Activated effector memory CD4-positive, alpha-beta T cell treated with anti-CD3 and anti-CD28 coated beads, Interleukin-2, amount 50 U/mL, for 16 hours (primary cell): ENCODE data around the gene CYP4F2.
"Not testable (repeated sequence)": the region's sequence is repeated elsewhere in the genome, so short reads cannot be mapped to it uniquely, and the experiment has no call there.

Source experiments
- DNase-seq: peaks from one replicate; pipeline ENCODE4 v3.0.0-alpha.2; 2020

CYP4F2 gene, protein sequence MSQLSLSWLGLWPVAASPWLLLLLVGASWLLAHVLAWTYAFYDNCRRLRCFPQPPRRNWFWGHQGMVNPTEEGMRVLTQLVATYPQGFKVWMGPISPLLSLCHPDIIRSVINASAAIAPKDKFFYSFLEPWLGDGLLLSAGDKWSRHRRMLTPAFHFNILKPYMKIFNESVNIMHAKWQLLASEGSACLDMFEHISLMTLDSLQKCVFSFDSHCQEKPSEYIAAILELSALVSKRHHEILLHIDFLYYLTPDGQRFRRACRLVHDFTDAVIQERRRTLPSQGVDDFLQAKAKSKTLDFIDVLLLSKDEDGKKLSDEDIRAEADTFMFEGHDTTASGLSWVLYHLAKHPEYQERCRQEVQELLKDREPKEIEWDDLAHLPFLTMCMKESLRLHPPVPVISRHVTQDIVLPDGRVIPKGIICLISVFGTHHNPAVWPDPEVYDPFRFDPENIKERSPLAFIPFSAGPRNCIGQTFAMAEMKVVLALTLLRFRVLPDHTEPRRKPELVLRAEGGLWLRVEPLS

DNA sequence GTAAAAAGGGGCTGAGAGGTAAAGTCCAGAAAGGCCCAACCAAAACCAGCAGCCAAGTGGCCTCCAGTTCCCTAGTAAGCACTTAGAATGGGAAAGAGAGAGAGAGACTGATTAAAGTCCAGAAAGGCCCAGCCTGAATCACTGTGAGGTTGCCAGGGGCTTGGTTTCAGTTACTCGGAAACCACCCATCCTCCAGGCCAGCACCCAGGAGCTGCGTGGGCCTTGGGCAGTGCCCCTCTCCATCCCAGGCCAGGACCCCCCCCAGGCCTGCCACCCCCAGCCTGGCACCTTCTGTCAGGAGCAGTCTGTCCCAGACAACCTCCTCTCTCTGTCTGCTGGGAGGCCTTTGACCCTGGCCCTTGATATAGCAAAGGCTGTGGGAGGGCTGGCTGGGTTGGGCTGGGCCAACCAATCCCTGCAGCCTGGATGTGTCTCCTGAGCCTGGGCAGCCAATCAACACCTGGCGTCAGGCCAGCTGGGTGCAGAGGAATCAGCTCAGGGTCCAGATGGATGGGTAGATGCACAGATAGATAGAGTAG lies at the start of gene CYP4F2:
Gene CYP4F2 (minus strand): TSS at position 337 of the 539 bp plus-strand sequence. CDS start 463 bp downstream, outside the sequence.
- DNase-seq: no peak

DNA sequence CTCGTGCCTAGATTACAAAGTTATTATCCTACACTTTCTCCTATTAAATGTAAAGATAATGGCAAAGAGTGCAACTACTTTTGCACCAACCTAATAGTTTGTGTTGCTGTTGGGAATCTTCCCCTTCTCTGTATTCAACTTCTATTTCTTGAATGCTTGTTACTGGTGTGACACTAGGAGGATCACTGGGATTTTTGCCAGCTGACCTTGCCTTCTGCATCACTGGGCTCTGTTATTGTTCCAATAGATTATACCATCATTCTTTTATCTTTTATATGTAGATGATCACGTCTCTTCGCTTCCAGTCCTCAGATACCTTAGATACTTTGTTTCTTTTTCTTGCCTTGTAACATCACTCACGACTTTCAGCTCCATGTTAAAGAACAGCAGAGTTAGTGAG lies 47.4 kb upstream of the CYP4F2 start:
- DNase-seq: no peak

DNA sequence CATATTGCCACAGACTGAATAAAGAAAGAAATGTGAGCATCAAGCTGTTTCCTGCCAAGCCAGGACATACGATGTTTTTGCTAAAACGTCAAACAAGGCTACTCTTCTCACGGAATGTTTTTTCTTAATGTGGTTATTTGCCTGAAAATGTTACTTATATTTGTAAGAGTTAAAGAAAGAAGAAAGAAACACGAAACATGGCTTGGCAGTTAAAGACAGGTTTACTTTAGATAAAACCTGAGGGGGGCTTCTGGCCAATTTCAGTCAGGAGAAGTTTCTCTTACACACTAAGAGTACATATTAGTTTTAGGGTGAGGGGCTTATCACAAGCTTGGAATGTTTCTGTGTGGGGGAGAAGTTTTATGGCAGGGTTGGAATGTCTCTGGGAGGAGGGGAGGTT lies 46.5 kb upstream of the CYP4F2 start:
- DNase-seq: no peak

DNA sequence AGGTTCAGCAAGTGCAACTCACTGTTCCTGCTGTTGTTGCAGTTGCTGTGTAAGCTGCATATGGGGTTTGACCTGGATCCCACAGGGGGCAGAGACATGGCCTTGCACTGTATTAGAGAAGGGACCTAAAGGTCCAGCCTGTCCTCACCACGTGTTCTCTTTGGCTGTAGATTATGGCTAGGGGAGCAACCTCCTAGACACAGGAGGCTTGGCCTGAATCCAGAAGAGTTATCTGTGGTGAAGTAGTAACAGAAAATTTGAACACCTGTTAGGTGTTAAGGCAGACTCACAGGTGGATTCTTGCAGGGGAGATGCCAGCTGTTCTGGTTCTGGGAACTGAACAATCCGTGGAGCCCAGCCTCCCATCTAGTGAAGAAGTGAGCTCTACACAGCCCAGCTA lies 39.9 kb upstream of the CYP4F2 start:
- peak; percentile 14 for DNase-seq

DNA sequence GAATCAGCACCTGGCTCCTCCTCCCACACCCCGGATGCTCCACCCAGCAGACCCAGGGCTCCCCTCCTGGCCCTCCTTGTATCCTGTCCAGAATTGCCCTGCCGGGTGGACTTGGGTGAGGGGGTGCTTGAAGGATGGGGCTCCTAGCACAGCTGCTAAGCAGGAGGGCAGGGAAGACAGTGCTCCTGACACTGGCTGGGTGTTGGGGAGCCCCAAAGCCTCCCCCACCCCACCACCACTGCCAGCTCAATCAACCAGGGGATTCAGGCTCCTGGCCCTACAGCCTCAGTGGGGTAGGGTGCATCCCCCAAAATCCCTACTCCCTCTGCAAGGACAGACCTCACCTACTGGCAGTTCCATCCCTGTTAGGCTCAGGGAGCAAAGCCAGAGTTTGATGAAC lies 39.1 kb upstream of the CYP4F2 start:
- DNase-seq: peak; percentile 30

DNA sequence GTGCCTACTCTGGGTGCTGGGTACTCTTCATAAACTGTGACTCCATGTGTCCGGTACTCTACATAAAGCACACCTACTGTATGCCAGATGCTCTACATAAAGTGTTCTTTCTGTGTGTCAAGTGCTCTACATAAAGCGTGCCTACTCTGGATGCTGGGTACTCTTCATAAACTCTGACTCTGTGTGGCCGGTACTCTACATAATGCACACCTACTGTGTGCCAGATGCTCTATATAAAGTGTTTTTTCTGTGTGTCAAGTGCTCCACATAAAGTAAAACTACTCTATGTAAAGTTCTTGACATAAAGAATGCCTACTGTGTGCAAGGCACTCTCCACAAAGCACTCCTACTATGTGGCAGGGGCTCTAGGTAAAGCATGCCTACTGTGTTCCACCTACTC lies 38.3 kb upstream of the CYP4F2 start:
- no peak for DNase-seq

DNA sequence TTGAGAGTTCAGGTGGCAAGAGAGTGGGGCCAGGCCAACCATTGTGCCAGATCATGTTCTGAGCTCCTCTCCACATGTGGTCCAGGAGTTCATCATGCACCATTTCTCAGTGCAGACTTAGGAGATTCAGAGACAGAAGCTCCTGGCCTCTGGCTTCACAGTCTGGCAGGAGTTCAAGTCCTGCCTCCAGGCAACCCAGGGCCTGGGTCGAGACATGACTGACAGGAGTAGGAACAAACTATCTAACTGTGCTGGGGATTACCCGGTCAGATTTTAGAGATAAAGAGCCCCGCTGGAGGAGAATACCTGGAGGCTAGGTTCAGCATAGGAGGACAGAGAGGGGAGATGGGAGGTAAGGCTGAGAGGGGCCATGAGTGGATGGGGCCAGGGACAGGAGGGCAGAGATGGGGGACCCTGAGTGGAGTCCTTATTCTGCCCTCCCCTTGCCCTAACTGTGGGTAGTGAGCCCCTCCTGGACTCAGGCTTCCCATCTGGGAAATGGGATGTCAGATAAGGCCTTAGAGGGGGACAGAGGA lies 37.4 kb upstream of the CYP4F2 start:
- DNase-seq: peak; percentile 25

DNA sequence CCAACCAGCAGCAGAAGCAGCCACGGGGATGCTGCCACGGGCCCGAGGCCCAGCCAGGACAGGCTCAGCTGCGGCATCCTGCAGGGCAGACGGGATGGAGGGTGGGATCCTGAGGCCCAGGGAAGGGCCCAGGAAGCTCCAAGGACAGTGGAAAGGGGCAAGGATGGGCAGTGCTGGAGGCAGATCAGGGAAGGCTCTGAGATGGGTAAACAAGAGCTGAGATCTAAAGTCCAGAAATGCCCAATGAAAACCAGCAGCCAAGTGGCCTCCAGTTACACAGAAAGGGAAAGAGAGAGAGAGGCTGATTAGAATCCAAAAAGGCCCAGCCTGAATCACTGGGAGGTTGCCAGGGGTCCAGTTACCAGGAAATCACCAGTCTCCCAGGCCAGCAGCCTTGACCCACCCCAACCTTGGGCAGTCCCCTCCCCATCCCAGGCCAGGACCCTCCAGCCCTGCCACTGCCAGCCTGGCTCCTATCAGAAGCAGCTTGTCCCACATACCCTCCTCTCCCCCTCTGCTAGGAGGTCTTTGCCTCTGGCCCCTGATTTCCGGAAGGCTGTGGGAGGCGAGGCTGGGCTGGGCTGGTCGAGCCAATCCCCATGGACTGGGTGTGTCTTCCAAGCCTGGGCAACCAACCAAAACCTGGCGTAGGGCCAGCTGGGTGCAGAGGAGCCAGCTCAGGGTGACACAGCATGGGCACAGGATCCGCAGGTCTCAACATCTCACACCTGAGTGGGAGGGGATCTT lies 36.6 kb upstream of the CYP4F2 start, which contains the start of gene CYP4F11:
Gene CYP4F11 (minus strand): TSS at position 198 of the 747 bp plus-strand sequence. CDS start 121 bp downstream, at position 77.
- DNase-seq: peak; percentile 55

DNA sequence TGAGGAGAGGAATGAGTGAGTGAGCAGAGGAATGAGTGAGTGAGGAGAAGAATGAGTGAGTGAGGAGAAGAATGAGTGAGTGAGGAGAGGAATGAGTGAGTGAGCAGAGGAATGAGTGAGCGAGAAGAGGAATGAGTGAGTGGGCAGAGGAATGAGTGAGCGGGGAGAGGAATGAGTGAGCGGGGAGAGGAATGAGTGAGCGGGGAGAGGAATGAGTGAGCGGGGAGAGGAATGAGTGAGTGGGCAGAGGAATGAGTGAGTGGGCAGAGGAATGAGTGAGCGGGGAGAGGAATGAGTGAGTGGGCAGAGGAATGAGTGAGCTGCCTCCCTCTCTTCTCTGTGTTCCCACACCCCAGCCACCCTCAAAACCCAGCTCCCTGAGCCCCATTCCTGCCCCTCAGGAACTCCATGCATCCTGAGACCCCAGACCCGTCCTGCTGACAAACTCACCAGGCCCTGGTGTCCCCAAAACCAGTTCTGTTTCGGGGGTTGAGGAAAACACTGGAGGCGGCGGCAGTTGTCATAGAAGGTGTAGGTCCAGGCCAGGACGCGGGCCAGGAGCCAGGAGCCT lies 36.0 kb upstream of the CYP4F2 start:
- peak; percentile 69 for DNase-seq

DNA sequence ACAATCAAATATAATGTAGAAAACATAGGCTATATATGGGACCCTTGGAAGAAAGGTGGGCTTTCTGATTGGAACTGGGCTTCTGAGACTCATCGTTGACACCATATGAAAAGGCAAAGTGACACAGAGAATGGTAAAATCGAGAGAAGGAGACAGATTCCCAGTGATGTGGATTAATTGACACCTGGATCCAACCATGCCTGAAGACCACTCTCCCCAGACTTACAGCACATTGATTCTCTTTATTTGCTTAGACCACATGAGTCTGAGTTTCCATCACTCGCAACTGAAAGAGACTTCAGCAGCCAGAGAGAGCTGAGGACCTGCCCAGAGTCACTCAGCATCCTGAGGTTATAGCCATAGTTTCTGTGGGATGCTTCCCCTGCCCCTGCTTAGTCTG lies 30.4 kb upstream of the CYP4F2 start:
- DNase-seq: no peak

DNA sequence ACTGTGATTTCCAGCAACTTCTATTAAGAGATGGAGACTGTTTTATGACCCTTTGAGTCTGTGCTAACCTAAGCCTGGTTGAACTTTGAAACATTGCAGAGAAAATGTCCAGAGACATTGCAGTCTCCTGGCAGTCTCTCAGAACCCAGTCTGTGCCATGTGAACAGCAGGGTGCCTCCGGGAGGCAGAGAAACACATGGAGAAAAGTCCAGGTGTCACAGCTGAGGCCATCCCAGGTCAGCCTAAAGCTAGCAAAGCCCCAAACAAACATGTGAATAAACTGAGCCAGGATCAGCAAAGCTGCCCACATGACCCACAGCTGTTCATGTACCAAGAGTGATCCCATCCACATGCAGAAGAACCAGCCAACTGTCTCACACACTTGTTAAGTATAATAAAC lies 28.6 kb upstream of the CYP4F2 start:
- no peak for DNase-seq

DNA sequence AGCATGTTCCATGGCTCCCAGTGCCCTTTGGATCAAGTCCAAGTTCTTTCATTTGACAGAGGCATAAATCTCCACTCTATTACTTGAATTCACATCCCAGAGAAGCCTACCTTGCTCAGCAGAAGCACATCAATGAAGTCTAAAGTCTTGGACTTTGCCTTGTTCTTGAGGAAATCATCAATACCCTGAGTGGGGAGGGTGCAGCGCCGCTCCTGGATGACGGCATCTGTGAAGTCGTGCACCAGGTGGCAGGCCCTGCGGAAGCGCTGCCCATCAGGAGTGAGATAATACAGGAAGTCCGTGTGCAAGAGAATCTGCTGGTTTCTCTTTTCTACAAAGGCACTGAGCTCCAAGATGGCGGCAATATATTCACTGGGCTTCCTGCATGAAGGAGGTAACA lies 25.8 kb upstream of the CYP4F2 start:
- peak; percentile 38 for DNase-seq

DNA sequence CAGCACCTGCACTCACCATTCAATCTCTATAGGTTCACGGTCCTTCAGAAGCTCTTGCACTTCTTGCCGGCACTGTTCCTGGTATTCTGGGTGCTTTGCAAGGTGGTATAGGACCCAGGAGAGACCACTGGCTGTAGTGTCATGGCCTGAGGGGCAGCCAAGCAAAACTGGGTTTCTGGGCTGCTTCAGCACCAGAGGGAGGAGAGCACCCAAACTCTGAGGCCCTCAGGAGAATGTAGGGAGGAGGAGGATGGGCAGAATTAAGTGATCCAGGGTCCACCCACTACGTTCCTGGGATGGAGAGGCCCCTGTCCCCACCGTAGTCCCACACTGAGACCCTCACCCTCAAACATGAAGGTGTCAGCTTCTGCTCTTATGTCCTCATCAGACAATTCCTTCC lies 24.1 kb upstream of the CYP4F2 start:
- peak; percentile 45 for DNase-seq

DNA sequence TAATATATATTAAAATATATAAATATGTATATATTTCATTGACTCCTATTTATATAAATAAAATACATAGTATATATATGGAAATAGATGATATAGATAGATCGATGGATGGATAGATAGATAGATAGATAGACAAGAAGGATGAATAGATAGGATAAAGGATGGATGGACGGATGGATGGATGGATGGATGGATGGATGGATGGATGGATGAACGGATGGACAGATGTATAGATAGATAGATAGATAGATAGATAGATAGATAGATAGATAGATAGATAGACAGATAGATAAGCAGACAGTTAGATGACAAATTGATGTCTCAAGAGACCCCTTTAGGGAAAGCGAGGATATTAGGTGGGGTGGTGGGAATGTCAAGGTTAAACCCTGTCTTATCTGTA lies 21.4 kb upstream of the CYP4F2 start:
- DNase-seq: no peak

DNA sequence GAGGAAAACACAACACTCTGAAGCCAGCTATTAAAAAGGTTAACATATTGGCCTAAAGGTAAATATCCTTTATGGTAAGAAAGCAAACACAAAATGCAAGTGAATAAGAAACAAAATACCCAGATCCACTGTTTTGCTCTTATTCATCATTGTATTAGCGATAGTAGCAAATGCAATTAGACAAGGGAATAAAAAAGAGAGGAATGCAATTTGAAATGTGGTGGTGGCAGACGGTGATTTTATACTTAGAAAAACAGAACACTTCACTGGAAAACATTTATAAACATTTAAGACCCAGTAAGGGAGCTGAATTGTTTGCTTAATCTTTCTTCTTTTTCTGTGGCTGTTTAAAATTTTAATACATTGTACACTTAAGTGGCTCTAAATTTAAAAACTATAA lies 17.2 kb upstream of the CYP4F2 start:
- DNase-seq: no peak

DNA sequence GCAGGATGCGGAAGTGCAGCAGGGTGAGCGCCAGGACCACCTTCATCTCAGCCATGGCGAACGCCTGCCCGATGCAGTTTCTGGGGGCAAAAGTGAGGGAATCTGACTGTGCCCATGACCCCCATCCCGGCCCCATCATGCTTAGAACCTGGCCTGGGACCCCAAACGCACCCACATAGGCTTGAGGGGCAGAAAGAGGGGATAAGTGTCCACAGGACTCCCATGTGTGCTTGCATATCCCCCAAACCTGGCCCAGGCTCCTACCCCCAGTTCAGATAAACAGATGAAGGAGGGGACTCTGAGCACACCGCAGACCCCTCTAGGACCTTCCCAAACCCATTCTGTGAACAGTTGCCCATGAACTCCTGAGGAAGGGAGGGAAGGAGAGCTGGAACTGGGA lies 16.0 kb upstream of the CYP4F2 start:
- DNase-seq: peak; percentile 36

DNA sequence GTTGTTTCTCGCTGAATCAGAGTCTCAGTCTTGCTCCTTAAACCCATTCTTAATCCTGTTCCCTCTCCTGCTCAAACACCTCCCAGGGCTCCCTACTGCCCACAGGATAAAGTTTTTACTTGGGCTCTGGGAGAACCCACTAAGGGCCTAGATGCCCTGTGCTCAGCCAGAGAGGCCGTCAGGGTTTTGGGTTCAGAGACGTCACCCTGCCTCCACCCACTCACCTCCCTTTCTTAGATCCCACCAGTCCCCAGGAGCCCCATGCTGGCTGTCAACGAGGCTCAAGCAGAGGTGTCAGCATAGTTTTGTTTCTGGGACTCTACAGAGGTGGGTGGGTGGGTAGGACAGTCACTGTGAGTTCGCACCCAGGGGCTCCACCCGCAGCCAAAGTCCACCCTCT lies 15.5 kb upstream of the CYP4F2 start:
- DNase-seq: peak; percentile 27

DNA sequence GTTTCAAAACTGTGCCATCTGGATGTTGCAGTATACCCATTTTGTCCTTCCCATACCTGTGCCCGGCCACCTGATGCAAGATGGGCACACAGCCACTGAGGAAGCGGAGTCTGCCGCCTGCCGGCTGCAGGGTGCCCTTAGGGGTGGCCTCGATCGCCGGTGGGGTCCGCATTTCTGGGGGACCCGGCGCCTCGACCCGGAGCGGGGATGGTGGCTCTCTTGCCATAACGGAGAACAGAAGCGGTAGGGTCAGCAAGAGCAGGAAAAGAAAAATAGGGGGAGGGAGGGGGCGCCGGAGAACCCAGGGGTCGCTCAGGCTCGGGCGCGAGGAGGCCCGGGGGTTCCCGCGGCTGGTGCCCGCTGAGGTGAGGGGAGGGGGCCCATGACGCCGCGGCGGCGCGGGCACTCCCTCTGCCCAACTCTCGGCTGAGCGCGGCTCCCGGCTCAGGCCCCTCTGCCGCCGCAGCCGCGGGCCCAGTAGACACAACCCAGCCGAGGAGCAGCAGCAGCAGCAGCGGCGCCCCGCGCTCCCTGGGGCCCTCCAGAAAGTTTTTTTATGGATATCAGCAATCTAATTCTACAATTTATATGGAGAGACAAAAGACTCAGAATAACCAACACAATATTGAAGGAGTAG lies 13.8 kb upstream of the CYP4F2 start:
- peak; percentile 51 for DNase-seq

DNA sequence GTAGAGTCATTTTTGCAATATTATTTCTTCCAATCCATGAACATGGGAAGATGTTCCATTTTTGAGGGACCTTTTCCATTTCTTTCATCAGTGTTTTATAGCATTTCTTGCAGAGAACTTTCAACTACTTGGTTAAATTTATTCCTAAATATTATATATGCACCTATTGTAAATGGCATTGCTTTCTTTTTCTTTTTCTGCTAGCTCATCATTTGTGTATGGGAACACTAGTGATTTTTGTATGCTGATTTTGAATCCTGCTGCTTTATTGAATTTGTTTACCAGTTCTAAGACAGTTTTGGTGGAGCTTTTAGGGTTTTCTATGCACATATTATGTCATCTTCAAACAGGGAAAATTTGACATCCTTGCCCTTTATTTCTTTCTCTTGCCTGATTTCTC lies 7.2 kb upstream of the CYP4F2 start:
- DNase-seq: no peak

DNA sequence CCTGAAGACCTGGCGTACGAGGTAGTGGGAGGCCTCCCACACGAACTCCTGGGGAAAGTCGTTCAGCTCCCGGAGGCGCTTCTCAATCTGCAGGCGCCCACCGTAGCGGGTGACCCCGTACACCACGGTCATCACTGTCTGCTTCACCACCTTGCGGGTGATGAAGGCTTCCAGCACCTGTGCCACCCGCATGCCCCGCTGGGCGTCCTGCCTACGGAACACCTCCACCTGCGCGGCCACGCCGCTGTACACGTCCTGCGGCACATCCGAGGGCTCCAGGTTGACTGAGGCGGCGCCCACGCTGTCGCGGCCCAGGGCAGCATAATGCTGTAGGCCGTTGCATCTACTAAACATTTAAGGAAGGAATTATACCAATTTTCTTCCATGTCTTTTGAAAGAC lies 5.0 kb upstream of the CYP4F2 start:
- DNase-seq: not testable (repeated sequence)

DNA sequence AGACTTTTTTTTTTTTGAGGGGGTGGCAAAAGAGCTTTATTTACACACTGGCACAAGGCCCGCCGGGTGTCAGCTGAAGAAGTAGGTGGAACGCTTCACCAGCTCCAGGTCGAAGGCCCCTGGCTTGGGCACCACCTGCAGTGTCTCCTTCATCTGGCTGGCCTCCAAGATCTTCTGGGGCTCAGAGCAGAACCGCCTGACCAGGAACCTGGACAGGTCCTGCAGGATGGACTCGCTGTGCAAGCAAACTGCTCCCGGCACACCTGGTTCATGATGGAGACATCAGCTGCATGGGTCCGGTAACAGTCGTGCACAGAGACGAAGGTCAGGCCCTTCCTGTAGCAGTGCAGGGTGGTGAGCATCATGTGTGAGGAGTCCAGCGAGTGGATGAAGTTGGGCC lies 4.4 kb upstream of the CYP4F2 start:
- DNase-seq: no peak

DNA sequence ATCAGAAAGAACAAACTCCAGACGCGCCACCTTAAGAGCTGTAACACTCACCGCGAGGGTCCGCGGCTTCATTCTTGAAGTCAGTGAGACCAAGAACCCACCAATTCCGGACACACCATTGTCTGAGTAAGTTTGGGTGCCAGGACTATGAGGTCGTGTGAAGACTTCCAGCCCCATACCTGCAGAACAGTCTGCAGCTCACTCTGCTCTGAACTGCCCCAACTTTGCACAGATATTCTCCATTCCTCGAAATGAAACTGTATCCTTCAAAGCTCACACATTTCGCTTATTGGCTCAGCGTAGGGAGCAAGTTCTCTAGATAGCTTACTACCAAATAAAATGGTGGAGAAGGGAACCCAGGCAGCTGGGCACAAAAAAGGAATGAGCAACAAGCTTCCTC lies 2.6 kb upstream of the CYP4F2 start:
- no peak for DNase-seq

DNA sequence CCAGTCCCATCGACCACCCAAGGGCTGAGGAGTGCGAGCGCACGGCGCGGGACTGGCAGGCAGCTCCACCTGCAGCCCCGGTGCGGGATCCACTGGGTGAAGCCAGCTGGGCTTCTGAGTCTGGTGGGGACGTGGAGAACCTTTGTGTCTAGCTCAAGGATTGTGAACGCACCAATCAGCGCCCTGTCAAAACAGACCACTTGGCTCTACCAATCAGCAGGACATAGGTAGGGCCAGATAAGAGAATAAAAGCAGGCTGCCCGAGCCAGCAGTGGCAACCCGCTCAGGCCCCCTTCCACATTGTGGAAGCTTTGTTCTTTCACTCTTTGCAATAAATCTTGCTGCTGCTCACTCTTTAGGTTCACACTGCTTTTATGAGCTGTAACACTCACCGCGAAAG lies 2.2 kb upstream of the CYP4F2 start:
- DNase-seq: not testable (repeated sequence)
